Fibroblast of skin of right biceps (primary cell): ENCODE data around the gene LAMB1.

Source experiments
- DNase-seq: peaks from one replicate; pipeline ENCODE4 v3.0.0-alpha.2; 2013

LAMB1 gene

GRCh38 chr7:107998150-107998549, 4.8 kb downstream of the LAMB1 start:
- peak; percentile 69 for DNase-seq

GRCh38 chr7:107996072-107996882, 6.7 kb downstream of the LAMB1 start:
- peak; percentile 78 for DNase-seq

DNA sequence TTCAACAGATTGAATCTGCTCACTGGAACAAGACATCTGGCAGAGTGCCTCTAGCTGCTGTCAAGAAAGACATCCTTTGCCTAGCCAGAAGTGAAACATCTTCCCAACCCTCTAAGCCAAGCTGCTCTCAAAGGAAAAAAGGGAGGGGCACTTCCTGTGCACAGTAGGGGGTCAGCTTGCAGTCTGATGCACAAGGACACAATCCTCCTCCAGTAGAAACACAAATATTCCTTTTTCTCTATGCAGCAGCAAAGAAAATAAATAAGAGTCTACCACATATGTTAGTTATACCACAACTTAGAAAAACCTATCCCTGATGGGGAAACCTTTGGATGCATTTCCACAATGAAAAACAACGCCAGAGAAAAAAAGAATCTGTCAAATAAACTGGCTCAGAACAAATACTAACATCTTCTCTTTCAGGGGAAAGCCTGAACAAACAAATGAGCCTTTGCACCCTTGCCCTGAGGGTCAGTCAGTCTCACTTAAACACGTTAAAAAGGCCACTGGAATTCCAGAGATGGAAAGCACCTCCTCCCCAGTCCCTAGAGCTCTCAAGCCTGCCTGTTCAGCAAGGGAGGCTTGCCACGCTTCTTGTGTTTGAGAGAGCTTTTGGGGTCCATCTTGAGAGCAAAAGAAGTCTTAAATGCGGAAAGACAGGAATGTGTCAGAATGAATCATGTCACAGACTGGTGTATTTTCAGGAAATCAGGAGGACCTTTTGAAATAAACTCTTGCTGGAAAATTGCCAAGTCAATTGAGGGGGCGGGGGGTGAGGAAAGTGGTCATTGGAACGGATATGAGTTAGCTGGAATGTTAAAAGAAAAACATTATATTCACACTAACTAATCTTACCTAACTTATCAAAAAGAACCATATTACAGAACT, 7.5 kb downstream of the LAMB1 start:
- peak; percentile 95 for DNase-seq

GRCh38 chr7:107994421-107995030, 8.4 kb downstream of the LAMB1 start:
- peak; percentile 21 for DNase-seq

- no peak for DNase-seq
Observed at GRCh38 chr7:107993891-107994291, 9.1 kb downstream of the LAMB1 start.

DNA sequence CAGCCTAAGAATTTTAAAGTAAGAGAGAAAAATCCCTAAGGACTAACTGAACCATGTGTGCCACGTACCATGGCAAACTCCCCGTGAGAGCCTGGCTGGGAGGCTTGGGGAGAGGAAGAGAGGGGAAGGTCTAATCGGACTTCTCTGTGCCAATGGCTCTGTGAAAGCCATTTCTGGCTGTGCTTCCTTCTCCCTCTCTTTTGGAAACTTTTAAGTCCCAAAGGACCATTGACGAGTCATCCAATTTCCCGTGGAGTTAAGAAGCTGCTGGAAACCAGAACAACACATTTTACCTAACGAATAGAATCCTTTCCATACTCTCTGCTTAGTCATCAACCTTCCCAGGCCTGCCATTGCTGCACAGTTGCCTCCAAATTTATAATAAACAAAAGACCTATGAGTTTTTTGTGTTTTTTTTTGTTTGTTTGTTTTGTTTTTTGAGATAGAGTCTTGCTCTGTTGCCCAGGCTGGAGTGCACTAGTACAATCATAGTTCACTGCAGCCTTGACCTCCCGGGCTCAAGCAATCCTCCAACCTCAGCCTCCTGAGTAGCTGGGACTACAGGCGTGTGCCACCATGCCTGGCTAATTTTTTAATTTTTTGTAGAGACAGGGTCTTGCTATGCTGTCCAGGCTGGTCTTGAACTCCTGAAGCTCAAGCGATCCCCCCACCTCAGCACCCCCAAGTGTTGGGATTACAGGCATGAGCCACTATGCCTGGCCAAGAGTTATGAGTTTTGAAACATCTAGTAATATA, 13.2 kb downstream of the LAMB1 start:
- DNase-seq: peak; percentile 94

GRCh38 chr7:107982918-107983389, 20.0 kb downstream of the LAMB1 start:
- DNase-seq: peak; percentile 56

- peak; percentile 24 for DNase-seq
Observed at GRCh38 chr7:107982042-107982840, 20.7 kb downstream of the LAMB1 start.

DNA sequence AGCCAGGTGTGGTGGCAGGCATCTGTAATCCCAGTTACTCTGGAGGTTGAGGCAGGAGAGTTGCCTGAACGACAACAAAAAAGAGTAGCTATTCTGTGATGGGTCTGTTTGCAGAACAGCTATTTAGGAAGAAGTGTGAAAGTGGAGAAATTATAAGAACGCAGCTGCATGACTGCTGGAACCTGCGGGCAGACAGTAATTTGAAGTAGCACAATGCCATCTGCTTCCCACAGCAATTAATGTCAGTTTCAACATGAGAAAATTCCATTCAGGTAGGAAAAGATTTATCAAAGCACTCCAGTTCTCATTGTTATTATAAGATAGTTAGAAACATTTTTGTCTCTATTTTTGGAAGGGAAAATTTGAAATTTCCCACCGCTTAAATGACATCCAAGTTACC, 21.5 kb downstream of the LAMB1 start:
- DNase-seq: no peak

DNA sequence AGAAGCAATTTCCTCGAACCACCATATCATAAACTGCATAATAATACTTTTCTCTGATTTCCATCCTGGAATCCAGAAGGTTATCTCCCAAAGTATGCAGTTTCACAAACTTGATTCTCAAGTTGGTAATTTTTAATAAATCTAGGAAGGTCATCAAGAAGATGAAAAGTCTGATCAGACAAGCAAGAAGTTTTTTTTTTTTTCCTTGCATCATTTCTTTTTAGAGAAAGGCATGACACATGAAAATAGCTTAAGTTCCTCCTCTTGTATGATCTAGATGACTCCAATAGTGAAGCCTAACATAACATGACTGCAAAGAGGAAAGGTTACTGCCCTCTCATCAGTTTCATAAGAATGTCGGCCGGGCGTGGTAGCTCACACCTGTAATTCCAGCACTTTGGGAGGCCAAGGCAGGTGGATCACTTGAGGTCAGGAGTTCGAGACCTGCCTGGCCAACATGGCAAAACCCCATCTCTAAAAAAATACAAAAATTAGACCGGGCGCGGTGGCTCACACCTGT, 22.2 kb downstream of the LAMB1 start:
- DNase-seq: no peak

DNA sequence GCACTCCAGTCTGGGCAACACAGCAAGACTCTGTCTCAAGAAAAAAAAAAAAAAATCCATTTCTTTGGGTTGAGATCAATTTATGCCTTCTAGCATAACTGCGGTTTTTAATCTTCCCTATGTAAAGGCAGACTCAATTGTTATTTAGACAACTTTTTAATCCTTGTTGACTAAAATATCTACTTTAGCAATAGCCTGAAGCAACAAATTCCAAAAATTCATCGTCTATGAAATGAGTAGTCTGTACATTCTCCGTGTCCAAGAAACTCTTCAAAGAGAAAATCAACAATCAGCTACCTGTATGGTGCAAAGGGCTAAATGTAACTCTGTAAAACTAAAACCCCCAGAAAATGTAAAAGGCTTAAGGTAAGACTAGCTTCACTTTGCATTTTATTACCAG, 22.8 kb downstream of the LAMB1 start:
- no peak for DNase-seq

DNA sequence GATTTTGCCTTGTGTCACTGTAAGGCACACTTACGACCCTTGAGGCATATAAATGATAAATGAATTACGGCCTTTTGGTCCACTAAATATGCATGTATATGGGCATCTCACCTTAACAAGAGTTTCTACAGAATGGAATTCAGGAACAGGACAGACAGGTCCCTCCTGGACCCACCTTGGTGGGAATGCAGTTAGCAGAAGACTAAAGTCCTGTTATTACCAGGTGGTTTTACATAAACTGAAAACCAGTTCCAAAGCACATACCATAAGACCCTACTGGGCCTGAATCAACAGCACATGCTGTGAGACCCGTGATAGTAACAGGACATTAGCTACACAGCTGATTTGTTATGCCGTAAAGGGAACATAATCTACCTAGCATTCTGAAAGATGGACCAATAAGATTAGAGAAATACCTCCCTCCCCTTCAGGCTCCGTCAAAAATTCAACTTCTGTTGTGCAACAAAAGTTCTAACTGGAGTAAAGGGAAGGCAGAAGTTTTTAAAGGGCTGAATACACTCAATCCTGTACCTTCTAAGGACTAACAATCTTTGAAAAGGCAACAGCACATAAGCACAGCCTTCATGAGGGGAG, 24.0 kb downstream of the LAMB1 start:
- DNase-seq: no peak

DNA sequence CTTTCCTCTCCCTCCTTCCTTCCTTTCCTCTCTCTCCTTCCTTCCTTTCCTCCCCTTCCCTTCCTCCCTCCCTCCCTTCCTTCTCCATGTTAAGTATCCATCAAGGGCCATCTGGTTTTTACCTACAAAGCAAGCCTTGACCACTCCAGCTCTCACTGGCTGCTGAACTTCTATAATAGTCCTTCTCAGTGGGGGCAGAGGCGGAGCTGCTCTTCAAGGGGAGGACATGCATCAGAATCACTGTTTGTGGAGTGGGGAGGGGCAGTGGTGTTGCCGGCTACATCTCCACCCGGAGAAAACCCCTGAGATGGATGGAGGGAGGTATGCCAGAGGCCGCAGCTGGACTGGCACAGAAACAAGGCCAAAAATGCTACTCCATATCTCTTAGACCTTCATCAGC, 25.9 kb downstream of the LAMB1 start:
- DNase-seq: no peak

DNA sequence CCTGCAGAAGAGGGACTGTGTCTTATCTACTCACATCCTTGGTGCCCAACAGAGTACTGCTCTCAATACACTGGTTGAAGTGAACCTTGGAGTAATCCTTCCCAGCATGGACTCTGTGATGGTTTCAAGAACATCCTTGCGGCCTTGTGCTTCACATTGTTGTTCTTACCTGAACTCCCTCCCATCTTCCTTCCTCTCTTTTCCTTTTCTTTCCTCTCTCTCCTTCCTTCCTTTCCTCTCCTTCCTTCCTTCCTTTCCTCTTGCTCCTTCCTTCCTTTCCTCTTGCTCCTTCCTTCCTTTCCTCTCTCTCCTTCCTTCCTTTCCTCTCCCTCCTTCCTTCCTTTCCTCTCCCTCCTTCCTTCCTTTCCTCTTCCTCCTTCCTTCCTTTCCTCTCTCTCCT, 26.3 kb downstream of the LAMB1 start:
- no peak for DNase-seq

GRCh38 chr7:107975394-107976013, 27.5 kb downstream of the LAMB1 start:
- no peak for DNase-seq

GRCh38 chr7:107973861-107974260, 29.1 kb downstream of the LAMB1 start:
- no peak for DNase-seq

- DNase-seq: no peak
Observed at GRCh38 chr7:107972941-107973376, 30.0 kb downstream of the LAMB1 start.

DNA sequence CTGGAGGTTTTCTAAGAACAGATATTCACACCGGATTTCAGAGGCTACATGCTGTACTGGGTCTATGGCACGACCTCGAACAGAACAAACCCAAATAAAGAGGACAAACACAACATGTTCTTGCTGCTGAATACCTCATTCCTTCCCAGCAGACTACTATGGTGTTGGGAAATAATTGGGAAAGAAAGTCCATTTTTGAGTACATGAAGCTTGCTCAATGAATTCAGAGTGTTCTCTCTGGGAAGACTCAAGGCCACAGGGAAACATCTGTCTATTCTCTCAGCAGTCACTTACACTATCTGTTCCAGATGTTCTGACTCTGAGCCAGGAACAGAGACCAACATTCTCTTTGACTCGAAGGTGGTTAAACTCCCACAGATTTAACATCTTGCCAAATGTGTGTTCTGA, 30.9 kb downstream of the LAMB1 start:
- peak; percentile 76 for DNase-seq

DNA sequence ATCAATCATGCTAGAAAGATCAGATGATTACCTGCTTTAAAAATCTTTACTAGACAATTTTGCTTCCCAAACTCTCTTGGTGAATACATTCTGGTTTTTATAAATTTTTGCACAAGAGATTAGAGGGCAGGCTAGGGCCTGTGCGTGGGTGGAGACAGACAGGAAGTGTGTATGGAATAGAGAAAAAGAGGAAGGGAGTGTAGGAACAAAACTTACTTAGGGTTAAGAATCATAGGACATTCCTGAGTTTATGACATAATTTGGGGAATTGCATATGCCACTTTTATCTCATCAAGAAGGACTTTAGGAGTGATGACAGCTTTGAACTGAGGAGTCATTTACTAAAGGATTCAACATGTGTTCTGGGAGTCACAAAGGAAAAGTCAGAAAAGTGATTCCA, 31.3 kb downstream of the LAMB1 start:
- DNase-seq: peak; percentile 81

GRCh38 chr7:107971100-107971499, 31.9 kb downstream of the LAMB1 start:
- DNase-seq: no peak

- no peak for DNase-seq
Observed at GRCh38 chr7:107969856-107970255, 33.1 kb downstream of the LAMB1 start.
